GM06990 (cell line): ENCODE results near the gene KRTAP9-9.
"Not testable (repeated sequence)": the region's sequence is repeated elsewhere in the genome, so short reads cannot be mapped to it uniquely, and the experiment has no call there.

Source experiments
- DNase-seq: peaks from one replicate; pipeline ENCODE4 v3.0.0-alpha.2; 2011; ENCODE audit not compliant: insufficient read length; ENCODE audit errors: extremely low read depth
- H3K27me3 ChIP-seq: replicated peaks from 2 replicates; pipeline ENCODE4 v1.6.0; 2011; ENCODE audit warnings: low read length; ENCODE audit not compliant: control insufficient read depth, insufficient read depth
- H3K36me3 ChIP-seq: 2 replicates; pipeline ENCODE4 v1.5.1; 2011; ENCODE audit warnings: low read length; ENCODE audit not compliant: control insufficient read depth, insufficient read depth
- H3K4me3 ChIP-seq: replicated peaks from 2 replicates; pipeline ENCODE4 v1.5.1; 2011; ENCODE audit warnings: low read depth, mild to moderate bottlenecking, control low read depth, low read length
- TF ChIP-seq, protein P1 (sequence below): IDR thresholded peaks from 2 replicates; pipeline ENCODE4 v1.5.1; 2011; ENCODE audit warnings: low read length, control low read depth, mild to moderate bottlenecking, inconsistent platforms; ENCODE audit not compliant: insufficient read depth, poor library complexity, severe bottlenecking

KRTAP9-9 gene

GRCh38 chr17:41230094-41230493, 25.1 kb upstream of the KRTAP9-9 start:
- no peak for DNase-seq
- Histone ChIP-seq H3K27me3 (no peaks in the 10 kb centered on the region), H3K36me3 (no peaks in the 10 kb centered on the region), H3K4me3 (no peak overlapping the region)
- TF ChIP-seq, protein P1, sequence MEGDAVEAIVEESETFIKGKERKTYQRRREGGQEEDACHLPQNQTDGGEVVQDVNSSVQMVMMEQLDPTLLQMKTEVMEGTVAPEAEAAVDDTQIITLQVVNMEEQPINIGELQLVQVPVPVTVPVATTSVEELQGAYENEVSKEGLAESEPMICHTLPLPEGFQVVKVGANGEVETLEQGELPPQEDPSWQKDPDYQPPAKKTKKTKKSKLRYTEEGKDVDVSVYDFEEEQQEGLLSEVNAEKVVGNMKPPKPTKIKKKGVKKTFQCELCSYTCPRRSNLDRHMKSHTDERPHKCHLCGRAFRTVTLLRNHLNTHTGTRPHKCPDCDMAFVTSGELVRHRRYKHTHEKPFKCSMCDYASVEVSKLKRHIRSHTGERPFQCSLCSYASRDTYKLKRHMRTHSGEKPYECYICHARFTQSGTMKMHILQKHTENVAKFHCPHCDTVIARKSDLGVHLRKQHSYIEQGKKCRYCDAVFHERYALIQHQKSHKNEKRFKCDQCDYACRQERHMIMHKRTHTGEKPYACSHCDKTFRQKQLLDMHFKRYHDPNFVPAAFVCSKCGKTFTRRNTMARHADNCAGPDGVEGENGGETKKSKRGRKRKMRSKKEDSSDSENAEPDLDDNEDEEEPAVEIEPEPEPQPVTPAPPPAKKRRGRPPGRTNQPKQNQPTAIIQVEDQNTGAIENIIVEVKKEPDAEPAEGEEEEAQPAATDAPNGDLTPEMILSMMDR, result no peak

GRCh38 chr17:41231731-41232130, 23.5 kb upstream of the KRTAP9-9 start:
- TF ChIP-seq, protein P1, result no peak
- DNase-seq, result no peak
- H3K4me3 ChIP-seq, result no peak overlapping the region
- no peaks in the 10 kb centered on the region for H3K27me3 ChIP-seq
- no peaks in the 10 kb centered on the region for H3K36me3 ChIP-seq

GRCh38 chr17:41232399-41233105, 22.6 kb upstream of the KRTAP9-9 start, which contains the start of gene KRTAP9-3:
TSS of gene KRTAP9-3 (plus strand) at chr17:41232449. CDS start at chr17:41232502, 53 bp downstream.
- H3K27me3 ChIP-seq, H3K4me3 ChIP-seq, H3K36me3 ChIP-seq, DNase-seq: not testable (repeated sequence)

- not testable (repeated sequence) for H3K27me3 ChIP-seq, DNase-seq, H3K4me3 ChIP-seq, H3K36me3 ChIP-seq
Observed at GRCh38 chr17:41237116-41237515, 18.1 kb upstream of the KRTAP9-9 start.

- DNase-seq, H3K27me3 ChIP-seq, H3K4me3 ChIP-seq: not testable (repeated sequence)
Observed at GRCh38 chr17:41237949-41238437, 17.2 kb upstream of the KRTAP9-9 start, which contains the start of gene KRTAP9-8. TSS of gene KRTAP9-8 (plus strand) at chr17:41237999. CDS start at chr17:41238052, 53 bp downstream.

DNA sequence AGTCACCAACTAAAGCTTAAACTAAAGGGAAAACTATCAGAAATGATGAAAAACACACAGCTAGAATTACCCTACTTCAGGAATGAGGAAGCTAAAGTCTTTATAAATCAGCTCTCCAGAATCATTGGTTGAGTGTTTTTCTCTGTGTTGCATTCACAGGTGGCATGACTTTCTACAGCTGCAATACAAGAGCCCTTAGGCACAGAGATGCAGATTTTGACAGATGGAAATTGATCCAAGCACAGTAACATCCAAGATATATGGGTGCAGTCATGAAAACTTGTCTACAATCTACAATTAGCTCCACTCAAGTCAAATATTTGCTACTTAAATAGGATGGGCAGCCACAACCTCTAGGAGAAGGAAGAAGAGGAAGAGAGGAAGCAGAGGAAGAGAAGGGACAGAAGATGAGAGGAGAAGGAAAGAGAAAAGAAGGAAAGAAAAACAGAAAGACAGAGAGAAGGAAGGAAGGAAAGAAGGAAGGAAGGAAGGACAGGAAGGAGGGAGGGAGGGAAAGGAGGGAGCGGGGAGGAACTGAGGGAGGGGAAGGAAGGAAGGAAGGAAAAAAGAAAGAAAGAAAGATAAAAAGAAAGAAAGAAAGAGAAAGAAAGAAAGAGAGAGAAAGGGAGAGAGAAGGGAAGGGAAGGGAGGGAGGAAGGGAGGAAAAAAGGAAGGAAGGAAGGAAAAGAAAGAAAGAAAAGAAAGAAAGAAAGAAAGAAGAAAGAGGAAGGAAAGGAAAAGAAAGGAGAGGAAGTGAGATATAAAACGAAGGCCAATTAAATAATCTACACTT, 8.0 kb upstream of the KRTAP9-9 start:
- not testable (repeated sequence) for H3K27me3 ChIP-seq, DNase-seq, H3K4me3 ChIP-seq, H3K36me3 ChIP-seq

More at GRCh38 chr17:41237949-41238437, 17.2 kb upstream of the KRTAP9-9 start, which contains the start of gene KRTAP9-8:
- not testable (repeated sequence) for H3K36me3 ChIP-seq

DNA sequence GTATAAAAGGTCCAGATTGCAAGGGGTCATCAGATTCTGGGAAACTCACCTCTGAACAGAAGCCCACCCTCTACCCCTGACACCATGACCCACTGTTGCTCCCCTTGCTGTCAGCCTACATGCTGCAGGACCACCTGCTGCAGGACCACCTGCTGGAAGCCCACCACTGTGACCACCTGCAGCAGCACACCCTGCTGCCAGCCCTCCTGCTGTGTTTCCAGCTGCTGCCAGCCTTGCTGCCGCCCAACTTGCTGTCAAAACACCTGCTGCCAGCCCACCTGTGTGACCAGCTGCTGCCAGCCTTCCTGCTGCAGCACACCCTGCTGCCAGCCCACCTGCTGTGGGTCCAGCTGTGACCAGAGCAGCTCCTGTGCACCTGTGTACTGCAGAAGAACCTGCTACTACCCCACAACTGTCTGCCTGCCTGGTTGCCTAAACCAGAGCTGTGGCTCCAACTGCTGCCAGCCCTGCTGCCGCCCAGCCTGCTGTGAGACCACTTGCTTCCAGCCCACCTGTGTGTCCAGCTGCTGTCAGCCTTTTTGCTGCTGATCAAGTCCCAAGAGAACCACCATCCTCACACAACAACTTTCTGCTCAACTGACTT, 5.4 kb upstream of the KRTAP9-9 start, which contains the start of gene KRTAP9-4:
KRTAP9-4 (plus strand) TSS at position 51 of the 604 bp plus-strand sequence; CDS start at position 85, 34 bp downstream.
- H3K27me3 ChIP-seq, DNase-seq, H3K4me3 ChIP-seq, H3K36me3 ChIP-seq: not testable (repeated sequence)

DNA sequence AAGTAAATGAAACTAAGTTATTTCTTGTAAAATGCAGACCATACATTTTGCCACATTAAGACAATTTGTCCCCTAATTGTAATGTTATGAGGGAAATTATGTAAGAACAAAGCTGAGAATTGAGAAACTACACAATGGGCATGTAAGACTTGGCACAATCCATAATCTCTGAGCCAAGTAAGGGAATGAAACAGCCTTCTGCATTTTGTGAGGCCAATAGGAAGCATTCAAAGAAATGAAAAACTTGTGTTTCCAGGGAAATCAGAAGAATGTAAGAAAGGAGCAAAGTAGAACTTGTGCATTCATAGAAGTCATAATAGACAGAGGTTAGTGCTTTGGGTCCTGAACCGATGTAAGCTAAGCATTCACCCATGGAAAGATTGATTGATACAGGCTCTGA, 3.9 kb upstream of the KRTAP9-9 start:
- Histone ChIP-seq H3K36me3 (no peaks in the 10 kb centered on the region), H3K27me3 (no peaks in the 10 kb centered on the region), H3K4me3 (no peak overlapping the region)
- DNase-seq, result no peak
- TF ChIP-seq, protein P1, result no peak
